IPS-NIHi7 (cell line): ENCODE measurements around the gene PSMB4.
"Not testable (repeated sequence)": the region's sequence is repeated elsewhere in the genome, so short reads cannot be mapped to it uniquely, and the experiment has no call there.

Source experiments
- DNase-seq: peaks from one replicate; pipeline ENCODE4 v3.0.0; 2012; ENCODE audit warnings: mixed read lengths; ENCODE audit errors: extremely low spot score

Gene PSMB4

DNA sequence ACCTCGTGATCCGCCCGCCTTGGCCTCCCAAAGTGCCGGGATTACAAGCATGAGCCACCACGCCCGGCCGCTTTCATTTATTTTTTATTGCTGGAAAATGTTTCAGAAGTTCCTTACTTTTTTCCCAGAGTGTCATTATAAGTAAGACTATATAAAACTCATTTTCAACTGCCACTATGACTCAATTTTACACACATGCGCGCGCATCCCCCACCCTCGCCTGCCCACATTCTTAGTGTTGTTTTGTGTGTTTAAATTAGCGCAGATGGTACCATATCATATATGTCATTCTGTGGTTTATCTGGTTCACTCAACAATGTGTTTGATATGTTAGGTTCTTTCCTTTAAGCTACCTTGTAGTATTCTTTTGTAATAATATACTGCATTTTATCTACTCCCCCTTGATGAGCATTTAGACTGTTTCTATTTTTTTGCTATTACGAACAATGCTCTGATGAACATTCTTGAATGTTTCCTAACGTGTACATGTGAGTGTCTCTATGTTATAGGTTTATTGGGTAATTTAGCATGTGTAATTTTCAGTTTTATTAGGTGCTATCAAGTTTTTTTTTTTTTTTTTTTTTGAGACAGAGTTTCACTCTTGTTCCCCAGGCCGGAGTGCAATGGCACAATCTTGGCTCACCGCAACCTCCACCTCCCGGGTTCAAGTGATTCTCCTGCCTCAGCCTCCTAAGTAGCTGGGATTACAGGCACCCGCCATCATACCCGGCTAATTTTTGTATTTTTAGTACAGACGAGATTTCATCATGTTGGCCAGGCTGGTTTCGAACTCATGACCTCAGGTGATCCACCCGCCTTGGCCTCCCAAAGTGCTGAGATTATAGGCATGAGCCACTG lies 8.9 kb upstream of the PSMB4 start:
- not testable (repeated sequence) for DNase-seq

DNA sequence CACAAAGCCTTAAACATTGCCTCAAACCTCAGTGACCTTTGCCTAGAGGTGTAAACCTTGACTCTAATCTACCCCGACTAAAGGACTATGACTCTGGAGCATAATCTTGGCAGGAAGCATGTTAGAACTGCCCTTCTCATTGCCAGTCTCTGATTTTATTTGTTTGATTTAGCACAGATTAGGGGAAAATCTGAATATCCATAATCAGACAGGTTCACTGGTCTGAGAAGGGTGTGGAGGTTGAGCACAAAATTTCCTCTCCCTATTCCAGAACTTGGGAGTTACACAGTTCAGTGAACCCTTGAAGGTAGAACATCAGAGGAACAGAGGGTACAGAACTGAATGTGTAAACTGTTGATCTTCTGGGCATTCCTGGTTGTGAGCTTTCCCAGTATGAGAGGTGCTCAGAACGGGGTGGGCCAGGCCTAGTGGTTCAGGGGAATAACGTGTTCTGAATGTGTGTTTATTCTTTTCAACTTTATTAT lies 8.3 kb upstream of the PSMB4 start:
- no peak for DNase-seq

DNA sequence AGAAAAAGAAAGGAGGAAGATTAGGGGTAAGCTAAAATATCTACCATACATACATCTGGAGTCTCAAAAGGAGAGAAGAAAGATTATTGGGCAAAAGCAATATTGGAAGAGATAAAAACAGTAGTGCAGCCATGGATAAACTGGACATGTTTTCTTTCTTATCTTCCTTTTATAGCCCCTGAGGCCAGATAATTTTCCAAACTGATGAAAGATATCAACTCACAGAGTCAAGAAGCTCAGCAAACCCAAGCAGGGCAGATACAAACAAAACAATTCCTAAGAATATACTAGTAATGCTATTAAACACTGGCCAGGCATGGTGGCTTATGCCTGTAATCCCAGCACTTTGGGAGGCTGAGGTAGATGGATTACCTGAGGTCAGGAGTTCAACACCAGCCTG lies 5.8 kb upstream of the PSMB4 start:
- DNase-seq, result no peak

- DNase-seq, result not testable (repeated sequence)
Observed at GRCh38 chr1:151396265-151396664, 3.1 kb upstream of the PSMB4 start.

GRCh38 chr1:151401125-151401788 lies 1.9 kb downstream of the PSMB4 start:
- no peak for DNase-seq

GRCh38 chr1:151401860-151402259 lies 2.5 kb downstream of the PSMB4 start:
- no peak for DNase-seq

- no peak for DNase-seq
Observed at GRCh38 chr1:151402764-151403163, 3.4 kb downstream of the PSMB4 start.

GRCh38 chr1:151403612-151404011 lies 4.2 kb downstream of the PSMB4 start:
- DNase-seq, result no peak

DNA sequence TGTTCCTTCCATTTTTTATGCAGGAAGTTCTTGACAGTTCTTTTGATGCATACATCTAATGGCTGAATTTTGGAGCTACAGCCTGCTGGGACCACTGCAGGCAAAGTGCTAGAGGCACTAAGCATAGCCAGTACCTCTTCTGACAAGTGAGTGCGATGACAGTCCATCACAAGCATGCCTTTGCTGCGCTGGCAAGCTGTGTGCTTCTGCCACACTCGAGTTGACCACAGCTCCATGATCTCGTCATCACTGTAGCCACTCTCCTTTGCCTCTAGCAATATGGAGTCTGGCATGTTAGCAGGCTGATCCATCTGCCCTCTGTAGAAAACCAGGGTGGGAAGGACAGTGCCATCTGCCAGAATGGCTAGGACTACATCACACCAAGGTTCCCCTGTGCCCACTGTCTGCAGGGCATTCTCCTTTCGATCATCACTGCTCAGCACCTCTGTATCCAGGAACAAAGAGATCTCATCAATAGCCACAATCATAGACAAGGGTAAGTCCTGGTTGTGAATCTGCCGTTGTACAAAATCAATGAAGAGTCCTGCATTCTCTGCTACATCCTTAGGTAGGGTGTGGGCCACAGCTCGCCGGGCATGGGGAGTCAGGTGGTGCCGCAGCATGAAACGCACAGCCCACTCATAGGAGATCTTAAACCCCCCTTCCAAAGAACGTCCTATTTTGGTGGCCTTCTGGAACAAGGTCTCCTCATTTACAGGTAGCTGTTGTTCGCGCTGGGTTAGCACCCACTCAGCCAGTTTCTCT lies 6.0 kb downstream of the PSMB4 start:
- no peak for DNase-seq

- DNase-seq, result no peak
Observed at GRCh38 chr1:151406176-151406575, 6.8 kb downstream of the PSMB4 start.

DNA sequence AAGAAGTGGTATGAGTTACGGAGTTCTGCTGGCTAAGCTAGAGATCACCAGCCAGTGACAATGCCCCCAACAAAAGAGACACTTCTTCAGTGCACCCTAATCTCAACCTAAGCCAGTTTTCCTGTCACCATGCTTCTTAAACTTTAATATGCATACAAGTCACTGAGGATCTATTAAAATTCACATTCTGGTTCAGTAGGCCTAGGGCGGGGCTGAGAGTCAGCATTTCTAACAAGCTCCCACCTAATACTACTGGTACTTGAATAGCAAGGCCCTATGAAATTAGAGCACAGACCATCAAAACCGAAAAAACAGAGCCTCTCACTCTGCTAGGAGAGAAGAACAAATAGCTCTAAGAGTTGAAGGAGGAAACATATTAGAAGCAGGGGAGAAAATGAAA lies 7.9 kb downstream of the PSMB4 start:
- no peak for DNase-seq

GRCh38 chr1:151408891-151409290 lies 9.5 kb downstream of the PSMB4 start:
- DNase-seq, result no peak

DNA sequence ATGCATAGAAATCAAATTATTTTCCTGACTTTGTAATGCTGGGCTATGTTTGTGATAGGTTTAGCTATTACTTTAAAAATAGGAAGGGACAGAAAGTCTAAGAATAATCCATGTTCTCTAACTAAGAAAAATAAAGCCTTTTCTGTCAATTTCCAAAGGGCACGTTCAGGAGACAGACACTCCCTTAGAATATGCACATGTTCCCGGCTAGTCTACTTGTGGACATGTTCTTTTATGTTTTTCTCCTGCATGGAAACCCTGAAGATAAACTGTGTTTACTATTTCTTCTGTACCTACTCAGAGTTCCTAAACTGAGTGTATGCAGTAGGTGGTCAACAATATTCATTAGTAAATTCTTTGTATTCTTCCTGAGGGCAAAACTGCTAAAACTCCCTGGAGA lies 12.5 kb downstream of the PSMB4 start:
- no peak for DNase-seq

GRCh38 chr1:151416231-151416630 lies 16.9 kb downstream of the PSMB4 start:
- no peak for DNase-seq

GRCh38 chr1:151418081-151418480 lies 18.7 kb downstream of the PSMB4 start:
- DNase-seq, result no peak

GRCh38 chr1:151419819-151420218 lies 20.4 kb downstream of the PSMB4 start:
- DNase-seq, result no peak

- no peak for DNase-seq
Observed at GRCh38 chr1:151425103-151425502, 25.7 kb downstream of the PSMB4 start.

DNA sequence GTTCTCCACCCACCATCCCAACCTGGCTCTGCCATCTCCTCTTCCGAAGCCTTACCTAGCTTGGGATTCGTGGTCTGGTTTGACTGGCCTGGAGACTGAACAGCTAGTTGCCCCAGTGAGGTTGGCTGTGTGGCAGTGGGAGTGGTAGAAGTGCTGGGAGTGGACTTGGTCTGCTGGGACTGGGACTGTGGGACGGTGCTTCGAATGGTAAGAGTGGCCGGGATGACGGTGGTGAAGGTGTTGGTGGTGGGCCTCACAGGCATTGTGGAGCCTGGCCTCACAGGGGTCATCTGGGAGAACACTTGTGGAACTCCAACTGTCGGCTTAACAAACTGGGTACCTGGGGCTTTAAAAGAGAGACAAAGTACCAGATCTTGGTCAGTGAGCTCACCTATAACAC lies 28.7 kb downstream of the PSMB4 start:
- DNase-seq, result no peak

- not testable (repeated sequence) for DNase-seq
Observed at GRCh38 chr1:151433827-151434226, 34.5 kb downstream of the PSMB4 start.

GRCh38 chr1:151435174-151435573 lies 35.8 kb downstream of the PSMB4 start:
- DNase-seq, result no peak

DNA sequence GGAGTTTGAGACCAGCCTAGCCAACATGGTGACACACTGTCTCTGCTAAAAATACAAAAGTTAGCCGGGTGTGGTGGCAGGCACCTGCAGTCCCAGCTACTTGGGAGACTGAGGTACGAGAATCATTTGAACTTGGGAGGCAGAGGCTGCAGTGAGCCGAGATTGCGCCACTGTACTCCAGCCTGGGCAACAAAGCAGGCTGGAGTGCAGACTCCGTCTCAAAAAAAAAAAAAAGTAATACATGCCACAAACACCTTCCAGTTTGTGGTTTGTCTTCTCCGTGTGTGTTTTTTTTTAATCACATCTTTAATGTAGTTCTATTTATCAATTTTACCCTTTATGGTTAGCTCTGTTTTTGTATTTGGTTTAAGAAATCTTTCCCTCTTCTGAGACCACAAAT lies 37.6 kb downstream of the PSMB4 start:
- no peak for DNase-seq

GRCh38 chr1:151437396-151437795 lies 38.0 kb downstream of the PSMB4 start:
- DNase-seq, result not testable (repeated sequence)
